Measurements from ENCODE around the gene PEX3.
"Not testable (repeated sequence)": the region's sequence is repeated elsewhere in the genome, so short reads cannot be mapped to it uniquely, and the experiment has no call there.

Gene PEX3

GRCh38 chr6:143450453-143451371 is at the start of gene PEX3, which contains the start of gene ADAT2:
TSS of gene PEX3 (plus strand) at chr6:143450805. CDS start at chr6:143451043, 238 bp downstream.
TSS of gene ADAT2 (minus strand) at chr6:143450695. CDS start at chr6:143450658, 37 bp downstream.
- peak; percentile 73 to 94 for DNase-seq

- DNase-seq = no peak
Observed at GRCh38 chr6:143401068-143401446, 49.5 kb upstream of the PEX3 start.

GRCh38 chr6:143401636-143402370 is 48.8 kb upstream of the PEX3 start:
- DNase-seq = no peak

GRCh38 chr6:143402721-143403336 is 47.8 kb upstream of the PEX3 start:
- DNase-seq = no peak

GRCh38 chr6:143405373-143406154 is 45.0 kb upstream of the PEX3 start:
- no peak for DNase-seq

GRCh38 chr6:143406673-143407072 is 43.9 kb upstream of the PEX3 start:
- no peak for DNase-seq

GRCh38 chr6:143408151-143408786 is 42.3 kb upstream of the PEX3 start:
- DNase-seq = no peak

- no peak for DNase-seq
Observed at GRCh38 chr6:143408787-143409162, 41.8 kb upstream of the PEX3 start.

GRCh38 chr6:143410859-143411270 is 39.7 kb upstream of the PEX3 start:
- DNase-seq = no peak

- DNase-seq = no peak
Observed at GRCh38 chr6:143414769-143415168, 35.8 kb upstream of the PEX3 start.

GRCh38 chr6:143419526-143419925 is 31.1 kb upstream of the PEX3 start:
- DNase-seq = no peak

GRCh38 chr6:143426026-143426425 is 24.6 kb upstream of the PEX3 start:
- no peak for DNase-seq

- DNase-seq = peak; percentile 18 to 68
Observed at GRCh38 chr6:143427109-143427817, 23.3 kb upstream of the PEX3 start.

- no peak for DNase-seq
Observed at GRCh38 chr6:143429970-143430369, 20.6 kb upstream of the PEX3 start.

- no peak for DNase-seq
Observed at GRCh38 chr6:143431226-143431625, 19.4 kb upstream of the PEX3 start.

GRCh38 chr6:143432588-143432987 is 18.0 kb upstream of the PEX3 start:
- no peak for DNase-seq

GRCh38 chr6:143441010-143441409 is 9.6 kb upstream of the PEX3 start:
- no peak for DNase-seq

- no peak for DNase-seq
Observed at GRCh38 chr6:143441680-143442545, 8.7 kb upstream of the PEX3 start.

- no peak for DNase-seq
Observed at GRCh38 chr6:143443096-143443495, 7.5 kb upstream of the PEX3 start.

- DNase-seq = not testable (repeated sequence)
Observed at GRCh38 chr6:143447865-143448264, 2.7 kb upstream of the PEX3 start.

Measured in SW 1271 (cell line).